DOHH2 (cell line): Measurements from ENCODE around the gene YES1.

Source experiments
- EZH2phosphoT487 ChIP-seq: fragments of 200-600 bp; sonication (generic); IDR thresholded peaks from 2 replicates; pipeline ENCODE4 v1.6.1; 2017; ENCODE audit warnings: borderline replicate concordance, mild to moderate bottlenecking, antibody characterized with exemption, low read length, moderate library complexity, mixed read lengths
- TF ChIP-seq, protein P1 (sequence below): fragments of 200-600 bp; sonication (generic); IDR thresholded peaks from one replicate; pipeline ENCODE4 v1.5.1; 2014; ENCODE audit warnings: antibody characterized with exemption, mild to moderate bottlenecking, low read depth, low read length; ENCODE audit not compliant: poor library complexity, severe bottlenecking

DNA sequence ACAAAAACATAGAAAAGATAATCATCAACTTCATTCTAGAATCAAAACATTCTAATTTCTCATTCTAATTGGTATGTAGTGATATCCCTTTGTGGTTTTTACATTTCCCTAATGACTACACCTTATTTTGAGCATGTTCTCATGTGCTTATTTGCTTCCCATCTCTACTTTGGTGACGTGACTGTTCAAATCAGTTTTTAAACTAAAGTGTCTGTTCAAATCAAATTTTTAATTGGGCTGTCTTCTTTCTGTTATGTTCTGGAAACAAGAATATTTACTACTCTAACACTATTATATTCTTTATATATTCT is 45.5 kb downstream of the YES1 start:
- TF ChIP-seq, protein P1, sequence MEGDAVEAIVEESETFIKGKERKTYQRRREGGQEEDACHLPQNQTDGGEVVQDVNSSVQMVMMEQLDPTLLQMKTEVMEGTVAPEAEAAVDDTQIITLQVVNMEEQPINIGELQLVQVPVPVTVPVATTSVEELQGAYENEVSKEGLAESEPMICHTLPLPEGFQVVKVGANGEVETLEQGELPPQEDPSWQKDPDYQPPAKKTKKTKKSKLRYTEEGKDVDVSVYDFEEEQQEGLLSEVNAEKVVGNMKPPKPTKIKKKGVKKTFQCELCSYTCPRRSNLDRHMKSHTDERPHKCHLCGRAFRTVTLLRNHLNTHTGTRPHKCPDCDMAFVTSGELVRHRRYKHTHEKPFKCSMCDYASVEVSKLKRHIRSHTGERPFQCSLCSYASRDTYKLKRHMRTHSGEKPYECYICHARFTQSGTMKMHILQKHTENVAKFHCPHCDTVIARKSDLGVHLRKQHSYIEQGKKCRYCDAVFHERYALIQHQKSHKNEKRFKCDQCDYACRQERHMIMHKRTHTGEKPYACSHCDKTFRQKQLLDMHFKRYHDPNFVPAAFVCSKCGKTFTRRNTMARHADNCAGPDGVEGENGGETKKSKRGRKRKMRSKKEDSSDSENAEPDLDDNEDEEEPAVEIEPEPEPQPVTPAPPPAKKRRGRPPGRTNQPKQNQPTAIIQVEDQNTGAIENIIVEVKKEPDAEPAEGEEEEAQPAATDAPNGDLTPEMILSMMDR, result no peak
- no peak for TF ChIP-seq EZH2phosphoT487
